Measurements from ENCODE around the gene BCLAF1.

The BCLAF1 gene, protein sequence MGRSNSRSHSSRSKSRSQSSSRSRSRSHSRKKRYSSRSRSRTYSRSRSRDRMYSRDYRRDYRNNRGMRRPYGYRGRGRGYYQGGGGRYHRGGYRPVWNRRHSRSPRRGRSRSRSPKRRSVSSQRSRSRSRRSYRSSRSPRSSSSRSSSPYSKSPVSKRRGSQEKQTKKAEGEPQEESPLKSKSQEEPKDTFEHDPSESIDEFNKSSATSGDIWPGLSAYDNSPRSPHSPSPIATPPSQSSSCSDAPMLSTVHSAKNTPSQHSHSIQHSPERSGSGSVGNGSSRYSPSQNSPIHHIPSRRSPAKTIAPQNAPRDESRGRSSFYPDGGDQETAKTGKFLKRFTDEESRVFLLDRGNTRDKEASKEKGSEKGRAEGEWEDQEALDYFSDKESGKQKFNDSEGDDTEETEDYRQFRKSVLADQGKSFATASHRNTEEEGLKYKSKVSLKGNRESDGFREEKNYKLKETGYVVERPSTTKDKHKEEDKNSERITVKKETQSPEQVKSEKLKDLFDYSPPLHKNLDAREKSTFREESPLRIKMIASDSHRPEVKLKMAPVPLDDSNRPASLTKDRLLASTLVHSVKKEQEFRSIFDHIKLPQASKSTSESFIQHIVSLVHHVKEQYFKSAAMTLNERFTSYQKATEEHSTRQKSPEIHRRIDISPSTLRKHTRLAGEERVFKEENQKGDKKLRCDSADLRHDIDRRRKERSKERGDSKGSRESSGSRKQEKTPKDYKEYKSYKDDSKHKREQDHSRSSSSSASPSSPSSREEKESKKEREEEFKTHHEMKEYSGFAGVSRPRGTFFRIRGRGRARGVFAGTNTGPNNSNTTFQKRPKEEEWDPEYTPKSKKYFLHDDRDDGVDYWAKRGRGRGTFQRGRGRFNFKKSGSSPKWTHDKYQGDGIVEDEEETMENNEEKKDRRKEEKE

DNA sequence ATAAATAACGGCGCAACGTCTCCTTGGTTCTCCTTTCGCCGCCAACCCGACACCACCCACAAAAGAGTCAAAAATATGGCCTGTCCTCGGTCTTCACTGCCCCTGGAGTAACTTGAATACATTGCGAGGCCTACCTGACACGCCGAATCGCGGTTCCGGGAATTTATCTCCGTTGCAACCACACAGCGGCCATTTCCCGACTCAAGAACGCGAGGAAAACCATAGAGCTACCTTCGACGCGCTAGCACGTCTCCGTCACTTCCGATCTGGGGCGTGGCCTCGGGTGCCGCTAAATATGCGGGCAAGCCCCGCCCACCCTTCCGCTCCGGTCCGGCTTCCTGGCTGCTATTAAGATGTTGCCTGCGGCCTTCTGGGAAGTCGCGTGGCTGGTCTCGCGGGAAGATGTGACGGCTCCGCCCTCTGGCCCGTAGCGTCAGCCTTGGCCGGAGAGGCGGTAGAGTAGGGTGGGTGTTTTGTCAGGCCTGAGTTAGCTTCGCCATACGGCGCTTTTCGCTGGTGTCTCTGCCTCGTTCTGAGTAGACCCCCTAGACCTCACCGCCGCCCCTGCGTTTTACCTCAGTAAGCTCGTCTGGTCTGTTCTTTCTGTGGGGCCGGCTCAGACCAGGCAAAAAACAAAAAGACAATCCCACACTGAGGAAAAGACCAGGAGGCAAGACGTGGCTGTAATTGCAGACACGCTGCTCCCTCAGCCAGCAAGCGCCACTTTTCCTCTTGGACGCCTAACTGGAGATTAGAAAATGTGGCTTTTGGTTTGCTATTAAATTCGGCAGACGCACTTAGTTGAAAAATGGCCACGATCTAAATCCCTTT is at the start of gene BCLAF1:
BCLAF1 (minus strand) TSS at position 268 of the 831 bp plus-strand sequence. CDS start 9,980 bp downstream, outside the sequence.
- DNase-seq = peak; percentile 100

DNA sequence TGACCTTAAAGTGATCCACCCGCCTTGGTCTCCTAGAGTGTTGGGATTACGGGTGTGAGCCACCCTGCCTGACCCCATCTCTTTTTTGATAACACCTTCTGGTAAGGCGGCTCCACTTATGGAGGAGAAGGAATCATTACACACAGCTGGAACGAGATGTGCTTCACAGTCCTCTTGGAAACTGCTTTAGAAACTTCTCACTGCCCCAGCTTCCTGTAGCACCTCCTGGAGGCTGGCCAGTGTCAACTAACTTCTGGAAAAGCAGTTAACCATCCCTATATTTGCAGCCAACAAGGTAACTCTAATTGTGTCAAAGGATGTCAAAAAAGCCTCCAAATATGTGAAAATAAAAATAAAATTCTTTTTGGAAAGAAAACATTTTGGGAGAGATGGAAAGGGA is 48.8 kb upstream of the BCLAF1 start:
- no peak for DNase-seq

DNA sequence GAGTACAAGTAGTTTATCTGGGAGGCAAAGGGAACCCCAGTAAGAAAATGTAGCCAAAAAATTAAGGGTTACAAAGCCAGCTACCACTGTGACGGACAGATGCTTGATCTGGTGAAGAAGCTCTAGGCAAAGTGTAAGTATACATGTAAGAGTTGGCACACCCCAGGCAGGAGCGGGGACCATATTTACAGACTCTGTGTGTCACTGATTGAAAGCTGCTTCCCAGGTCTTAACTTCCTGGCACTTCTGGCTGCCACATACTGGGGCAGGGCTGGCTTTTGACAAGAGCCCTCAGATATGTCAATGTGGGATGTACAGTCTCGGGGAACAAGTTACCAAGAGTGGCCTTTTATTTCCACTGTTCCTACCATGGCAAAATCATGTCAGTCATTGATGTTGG is 48.0 kb upstream of the BCLAF1 start:
- DNase-seq = no peak

DNA sequence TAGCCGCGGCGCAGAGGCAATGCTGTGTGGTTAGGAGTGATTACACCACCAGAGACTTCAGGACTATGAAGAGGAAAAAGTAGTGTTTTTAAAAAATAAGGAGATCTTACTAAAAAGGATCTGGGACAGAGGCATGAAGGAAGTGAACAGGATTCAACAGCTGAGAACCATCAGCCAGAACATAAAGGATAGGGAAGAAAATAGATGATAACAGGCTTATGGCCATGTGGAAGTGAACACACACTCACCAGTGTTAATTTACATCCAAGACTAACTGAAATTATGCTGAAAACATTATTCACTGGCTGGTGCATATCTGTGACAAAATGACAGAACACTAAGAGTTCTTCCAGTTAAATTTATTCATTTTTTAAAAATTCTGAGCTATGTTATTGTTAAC is 47.5 kb upstream of the BCLAF1 start:
- DNase-seq = no peak

DNA sequence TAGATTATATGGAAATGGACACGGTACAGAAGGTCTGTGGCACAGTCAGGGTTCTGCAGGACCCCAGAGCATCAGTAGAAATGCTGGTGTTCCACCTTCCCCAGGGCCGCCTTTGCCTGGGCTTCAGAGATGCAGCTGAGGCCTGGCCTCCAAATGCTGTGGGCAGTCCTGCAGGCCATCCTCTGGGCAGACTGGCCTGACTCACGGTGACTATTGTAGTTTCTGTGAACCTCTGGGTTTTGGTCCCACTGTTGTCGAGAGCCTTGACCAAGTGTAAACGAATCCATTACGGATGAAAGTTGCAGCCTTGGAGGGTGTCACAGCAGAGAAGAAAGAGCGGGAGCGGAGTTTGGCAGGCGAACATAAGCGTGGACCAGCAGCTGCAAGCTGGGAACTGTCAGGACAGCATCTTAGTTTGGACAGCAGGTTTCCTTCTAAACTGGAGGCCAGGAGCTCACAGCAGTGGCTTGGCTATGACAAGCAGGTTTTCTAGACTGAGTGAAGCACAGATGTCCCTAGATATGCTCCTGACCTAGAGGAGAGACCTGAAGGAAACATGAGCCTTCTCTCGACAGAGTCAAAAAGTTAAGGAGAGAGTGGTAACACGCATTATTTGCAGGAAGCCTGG is 46.2 kb upstream of the BCLAF1 start:
- DNase-seq = no peak

DNA sequence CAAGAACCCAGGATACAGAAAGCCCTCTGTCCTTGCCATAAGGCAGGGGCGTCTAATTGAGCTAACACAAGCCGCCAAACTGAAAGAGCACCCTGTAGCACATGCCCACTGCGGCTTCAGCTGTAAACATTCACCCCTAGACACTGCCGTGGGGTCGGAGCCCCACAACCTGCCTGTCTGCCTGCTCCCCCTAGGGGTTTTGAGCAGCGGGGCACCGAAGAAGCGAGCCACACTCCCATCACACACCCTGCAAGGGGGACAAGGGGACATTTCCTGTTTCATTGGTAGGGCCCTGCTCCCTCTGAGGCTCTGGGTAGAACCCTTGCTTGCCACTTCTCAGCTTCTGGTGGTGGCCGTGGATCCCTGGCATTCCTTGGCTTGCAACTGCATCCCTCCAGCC is 45.2 kb upstream of the BCLAF1 start:
- DNase-seq = no peak

DNA sequence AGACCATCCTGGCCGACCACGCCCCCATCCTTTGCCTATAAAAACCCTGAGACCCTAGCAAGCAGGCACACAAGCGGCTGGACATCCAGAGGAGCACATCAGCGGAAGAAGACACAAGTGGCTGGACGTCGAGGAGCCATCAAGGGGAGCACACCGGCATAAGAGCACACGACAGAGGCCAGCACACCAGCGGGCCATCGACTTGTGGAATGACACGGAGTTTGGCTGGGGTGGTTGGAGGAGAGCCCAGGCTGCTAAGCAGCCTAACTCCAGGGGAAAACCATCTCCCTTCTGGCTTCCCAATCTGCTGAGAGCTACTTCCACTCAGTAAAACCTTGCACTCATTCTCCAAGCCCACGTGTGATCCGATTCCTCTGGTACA is 44.8 kb upstream of the BCLAF1 start:
- DNase-seq = no peak

DNA sequence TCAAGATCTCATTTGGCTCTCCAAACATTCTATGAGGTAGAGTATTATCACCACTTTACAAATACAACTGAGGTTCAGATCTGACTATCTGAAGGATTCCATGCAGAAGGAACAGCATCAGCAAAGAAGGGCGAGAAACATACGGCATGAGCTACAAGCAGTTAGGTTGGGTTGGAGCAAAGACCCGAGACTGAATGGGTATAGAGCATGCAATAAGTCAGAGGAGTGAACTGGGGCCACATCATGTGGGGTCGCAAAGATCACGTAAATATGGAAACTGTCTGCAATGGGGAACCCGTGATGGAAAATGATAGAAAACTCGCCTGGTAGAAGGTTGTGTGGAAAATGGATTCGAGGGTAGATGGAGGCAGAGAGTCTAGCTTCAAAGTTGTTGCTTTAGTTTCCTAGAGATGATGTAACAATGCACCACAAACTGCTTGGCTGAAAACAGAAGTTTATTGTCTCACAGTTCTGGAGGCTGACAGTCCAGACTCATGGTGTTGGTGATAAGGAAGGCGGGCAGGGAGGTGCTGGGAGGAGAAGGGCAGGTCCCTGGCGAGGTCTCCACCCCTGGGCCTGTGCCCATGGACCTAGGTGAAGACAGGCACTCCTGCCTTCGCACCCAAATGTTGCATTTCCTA is 44.3 kb upstream of the BCLAF1 start:
- DNase-seq = no peak

DNA sequence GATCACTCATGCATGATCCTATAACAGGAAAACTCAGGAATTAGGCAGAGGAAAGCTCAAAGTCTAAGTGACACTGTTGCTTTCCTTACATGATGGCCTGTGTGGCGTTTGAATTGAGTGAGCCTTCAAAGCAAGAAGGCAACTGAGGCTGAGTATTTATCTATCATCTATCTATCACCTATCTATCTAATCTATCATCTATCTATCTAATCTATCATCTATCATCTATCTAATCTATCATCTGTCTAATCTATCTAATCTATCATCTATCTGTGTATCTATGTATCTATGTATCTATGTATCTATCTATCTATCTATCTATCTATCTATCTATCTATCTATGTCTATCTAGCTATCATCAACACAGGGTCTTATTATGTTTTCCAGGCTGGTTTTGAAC is 41.8 kb upstream of the BCLAF1 start:
- DNase-seq = no peak

DNA sequence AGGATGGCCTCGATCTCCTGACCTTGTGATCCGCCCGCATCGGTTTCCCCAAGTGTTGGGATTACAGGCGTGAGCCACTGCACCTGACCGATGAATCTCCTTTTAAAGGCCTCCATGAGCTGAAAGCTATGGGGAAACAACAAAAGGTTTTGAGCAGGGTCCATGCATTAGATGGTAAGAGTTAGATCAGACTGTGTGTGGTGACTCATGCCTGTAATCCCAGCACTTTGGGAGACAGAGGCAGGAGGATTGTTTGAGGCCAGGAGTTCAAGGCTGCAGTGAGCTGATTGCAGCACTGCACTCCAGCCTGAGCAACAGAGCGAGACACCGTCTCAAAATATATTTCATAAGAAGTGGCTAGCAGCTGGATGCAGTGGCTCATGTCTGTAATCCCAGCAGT is 41.0 kb upstream of the BCLAF1 start:
- no peak for DNase-seq

DNA sequence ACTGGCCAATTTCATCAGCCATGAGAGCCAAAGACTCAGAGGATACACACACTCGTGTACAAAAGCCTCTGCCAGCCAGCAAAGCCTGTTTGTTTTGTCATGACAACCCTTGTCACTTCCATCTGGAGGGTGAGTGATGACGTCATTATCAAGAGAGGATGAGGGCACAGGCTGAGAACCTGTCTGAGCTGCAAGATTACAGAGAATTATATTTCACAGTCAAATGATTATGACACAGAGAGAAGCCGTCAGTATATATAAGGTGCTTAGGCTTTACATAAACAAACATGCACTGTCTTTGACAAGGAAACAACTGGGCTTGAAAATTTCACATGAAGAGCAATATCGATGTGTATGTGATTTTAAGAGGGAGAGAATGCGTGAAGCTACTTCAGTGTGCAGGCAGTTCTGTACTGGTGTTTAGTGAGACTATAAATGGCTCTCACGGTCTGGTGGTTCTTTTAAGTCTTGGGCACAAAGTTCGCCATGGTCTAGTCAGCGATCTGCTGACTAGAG is 36.5 kb upstream of the BCLAF1 start:
- no peak for DNase-seq

DNA sequence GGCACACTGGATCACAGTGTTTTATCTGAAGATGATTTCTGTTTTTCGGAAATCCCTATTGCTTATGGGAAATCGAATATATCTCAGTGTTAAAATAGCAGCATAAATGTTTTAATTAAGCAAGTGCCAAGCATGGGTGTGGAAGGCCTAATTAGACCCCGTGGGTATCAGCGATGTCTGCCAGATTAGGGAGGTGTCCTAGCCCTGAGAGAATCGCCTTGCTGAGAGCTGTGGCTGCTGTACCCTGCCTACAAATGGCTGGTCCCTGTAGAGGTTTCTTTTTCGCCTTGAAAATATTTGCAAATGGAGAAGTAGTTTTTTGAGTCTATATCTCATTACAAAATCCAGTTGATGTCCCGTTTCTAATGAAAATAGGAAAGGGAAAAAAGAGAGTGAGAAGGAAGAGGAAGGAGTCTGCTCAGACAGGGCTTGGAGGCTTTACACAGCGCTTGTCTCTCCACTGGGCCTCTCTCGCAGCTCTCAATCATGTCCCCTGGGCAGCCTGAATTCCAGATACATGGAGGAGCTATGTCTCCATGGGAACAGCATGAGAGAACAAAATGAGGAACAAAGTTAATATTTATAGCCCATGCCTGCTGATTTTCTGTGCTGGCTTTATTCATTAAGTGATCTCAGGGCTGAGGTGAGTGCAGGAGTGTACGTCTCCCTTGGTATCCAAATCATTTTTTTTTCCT is 35.2 kb upstream of the BCLAF1 start:
- no peak for DNase-seq

DNA sequence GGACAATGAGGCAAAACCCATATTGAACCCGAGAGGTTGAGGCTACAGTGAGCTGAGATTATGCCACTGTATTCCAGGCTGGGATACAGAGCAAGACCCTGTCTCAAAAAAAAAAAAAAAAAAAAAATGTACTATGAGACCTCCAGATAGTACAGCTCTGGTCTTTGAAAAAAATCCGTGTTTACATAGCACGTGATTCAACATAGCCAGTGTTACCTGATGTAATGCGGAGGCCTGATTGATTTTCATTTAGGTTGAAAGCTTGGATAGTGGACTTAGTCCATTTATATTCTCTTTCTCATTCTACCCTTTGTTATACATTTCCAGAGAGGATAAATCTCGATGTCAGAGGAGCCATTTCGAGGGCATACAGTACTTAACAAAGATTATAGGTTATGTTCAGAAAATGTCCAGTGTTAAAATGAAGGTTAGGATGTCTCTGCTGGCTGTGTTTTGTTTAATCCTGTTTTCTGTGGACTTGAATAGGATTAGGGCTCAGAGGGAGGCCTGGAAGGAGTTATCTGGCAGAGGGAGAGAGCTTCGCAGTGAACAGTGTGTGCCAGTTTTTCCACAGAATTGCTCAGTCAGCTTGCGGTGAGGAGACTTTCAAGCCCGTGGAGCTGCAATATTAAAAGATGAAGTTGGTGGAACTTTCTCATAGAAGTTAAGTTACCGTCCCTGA is 33.9 kb upstream of the BCLAF1 start:
- no peak for DNase-seq

DNA sequence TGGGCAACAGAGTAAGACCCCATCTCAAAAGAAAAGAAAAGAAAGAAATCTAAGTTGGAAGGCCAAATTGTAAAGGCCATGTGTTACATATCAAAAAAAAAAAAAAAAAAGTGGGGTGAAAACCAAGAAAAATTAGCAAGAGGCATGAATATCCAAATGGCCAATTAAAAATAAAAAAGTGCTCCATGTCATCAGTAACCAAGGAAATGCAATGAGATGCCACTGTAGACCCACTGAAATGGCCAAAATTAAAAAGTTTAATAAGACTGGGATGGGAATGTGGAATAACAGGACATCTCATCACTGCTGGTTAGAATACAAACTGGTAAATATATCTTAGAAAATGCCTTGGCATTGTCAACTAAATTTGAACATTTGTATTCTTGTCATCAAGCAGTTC is 30.1 kb upstream of the BCLAF1 start:
- DNase-seq = no peak

DNA sequence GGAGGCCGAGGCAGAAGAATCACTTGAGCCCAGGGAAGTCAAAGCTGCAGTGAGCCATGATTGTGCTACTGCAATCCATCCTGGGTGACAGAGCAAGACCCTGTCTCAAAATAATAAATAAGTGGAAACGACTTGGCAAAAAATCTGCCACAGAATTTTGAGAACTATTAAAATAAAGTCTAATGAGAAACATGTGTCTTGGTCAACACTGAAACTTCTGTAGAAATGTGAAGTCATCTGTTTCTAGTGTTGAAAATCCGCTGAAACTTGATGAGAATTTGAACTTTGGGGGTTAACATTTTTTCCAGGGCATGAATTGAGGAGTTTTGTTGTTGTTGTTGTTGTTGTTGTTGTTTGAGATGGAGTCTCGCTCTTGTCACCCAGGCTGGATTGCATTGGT is 29.0 kb upstream of the BCLAF1 start:
- no peak for DNase-seq

DNA sequence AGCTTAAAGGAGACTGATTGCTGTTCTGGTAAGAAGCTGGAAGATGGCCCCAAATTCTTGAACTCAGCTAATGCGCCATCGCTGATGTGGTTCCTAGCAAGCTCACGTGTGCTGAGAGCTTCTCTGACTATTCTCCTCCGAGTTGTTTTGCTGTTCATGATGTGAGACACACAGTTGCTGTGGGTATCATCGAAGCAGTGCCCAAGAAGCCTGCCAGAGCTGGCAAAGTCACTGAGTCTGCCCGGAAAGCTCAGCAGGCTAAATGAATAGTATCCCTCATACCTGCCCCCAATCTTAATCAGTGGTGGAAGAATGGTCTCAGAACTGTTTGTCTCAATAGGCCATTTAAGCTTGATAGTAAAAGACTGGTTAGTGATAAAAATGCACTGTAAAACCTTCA is 28.3 kb upstream of the BCLAF1 start:
- no peak for DNase-seq

DNA sequence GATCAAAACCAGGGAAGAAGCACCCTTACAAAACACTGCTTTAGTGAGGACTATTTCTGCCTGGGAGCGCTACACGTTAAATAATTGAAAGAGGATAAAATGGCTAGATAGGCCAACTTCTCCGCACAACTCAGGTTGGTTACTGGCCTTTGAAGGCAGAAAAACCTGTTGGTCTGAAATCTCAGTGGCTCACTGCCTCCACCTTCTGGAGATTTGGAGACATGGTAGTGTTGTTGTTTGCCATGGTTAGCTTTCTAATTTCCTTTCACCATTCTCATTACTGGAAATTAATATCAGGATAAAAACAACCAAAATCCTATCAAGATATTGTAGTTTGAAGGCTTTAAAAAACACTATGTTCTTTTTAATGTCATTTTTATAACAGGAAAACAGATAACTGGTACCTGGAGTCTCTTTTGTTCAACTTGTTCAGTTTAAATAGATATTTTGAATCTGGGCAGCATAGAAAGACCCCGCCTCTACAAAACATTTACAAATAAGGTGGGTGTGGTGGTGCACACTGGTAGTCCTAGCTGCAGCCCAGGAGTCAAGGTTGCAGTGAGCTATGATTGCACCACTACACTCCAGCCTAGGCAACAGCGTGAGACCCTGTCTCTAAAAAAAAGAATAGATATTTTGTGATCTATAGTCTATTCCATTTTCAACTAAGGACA is 27.5 kb upstream of the BCLAF1 start:
- peak; percentile 77 for DNase-seq

DNA sequence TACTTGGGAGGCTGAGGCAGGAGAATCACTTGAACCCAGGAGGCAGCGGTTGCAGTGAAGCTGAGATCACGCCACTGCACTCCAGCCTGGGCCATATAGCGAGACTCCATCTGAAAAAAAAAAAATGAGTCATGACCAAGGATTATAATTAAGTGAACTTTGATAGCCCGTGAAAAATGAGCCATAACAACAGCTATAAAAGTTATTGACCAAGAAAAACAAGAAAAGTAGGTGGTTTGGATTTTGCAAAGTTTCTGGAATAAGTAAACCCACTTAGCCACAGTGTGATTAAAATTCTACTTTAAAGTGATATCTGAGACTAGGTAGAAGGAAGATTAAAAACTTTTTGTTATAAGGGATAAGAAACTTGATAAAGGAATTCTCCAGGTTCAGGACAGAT is 25.9 kb upstream of the BCLAF1 start:
- no peak for DNase-seq

DNA sequence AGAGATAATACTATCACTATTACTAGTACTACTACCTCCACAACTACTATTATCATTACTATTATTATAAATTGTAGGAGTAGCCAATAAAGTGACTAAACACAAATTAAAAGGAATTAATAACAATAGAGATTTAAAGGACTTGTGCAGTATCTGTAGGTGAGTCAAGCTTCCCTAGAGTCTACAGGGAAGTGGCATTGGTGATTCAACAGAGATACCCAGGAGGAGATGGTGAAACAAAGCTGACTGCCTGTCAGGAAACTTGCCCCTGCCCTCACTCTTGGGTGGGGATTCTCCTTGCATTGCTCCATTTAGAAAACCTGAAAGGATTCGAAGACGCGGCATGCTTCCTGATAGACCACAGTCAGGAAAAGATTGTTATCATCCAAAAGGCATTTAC is 23.3 kb upstream of the BCLAF1 start:
- no peak for DNase-seq

DNA sequence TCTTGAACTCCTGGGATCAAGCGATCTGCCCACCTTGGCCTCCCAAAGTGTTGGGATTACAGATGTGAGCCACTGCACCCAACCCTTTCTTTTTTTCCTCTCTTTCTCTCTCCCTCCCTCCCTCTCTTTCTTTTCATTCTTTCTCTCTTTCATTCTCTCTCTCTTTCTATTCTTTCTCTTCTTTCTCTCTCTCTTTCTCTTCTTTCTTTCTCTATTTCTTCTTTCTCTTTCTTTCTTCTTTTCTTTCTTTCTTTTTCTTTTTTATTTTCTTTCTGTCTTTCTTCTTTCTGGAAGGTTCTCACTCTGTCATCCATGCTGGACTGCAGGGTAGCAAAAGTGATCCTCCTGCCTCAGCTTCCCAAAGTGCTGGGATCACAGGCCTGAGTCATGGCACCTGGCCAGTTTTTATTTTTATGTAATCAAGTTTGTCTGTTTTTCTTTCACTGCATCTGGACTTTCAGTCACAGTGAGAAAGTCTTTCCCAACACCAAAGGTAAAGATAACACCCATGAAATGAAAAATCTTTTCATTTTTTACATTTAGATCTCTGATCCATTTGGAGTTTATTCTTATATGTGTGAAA is 20.2 kb upstream of the BCLAF1 start:
- DNase-seq = no peak
